HEK293T (cell line): Measurements from ENCODE around the gene SH2D3C.

Experiments
- CTCF ChIA-PET: fragments of 350-600 bp; formaldehyde crosslinking; extraction: SDS; loops from one replicate; lab custom pipeline; 2021; ENCODE audit warnings: antibody characterized with exemption, inconsistent platforms; lab: Yijun Ruan, JAX
- POLR2A ChIA-PET: fragments of 350-600 bp; formaldehyde crosslinking; extraction: SDS; loops from one replicate; lab custom pipeline; 2020; ENCODE audit warnings: antibody characterized with exemption, inconsistent platforms; lab: Yijun Ruan, JAX
- DNase-seq: peaks from one replicate; pipeline ENCODE4 v3.0.0; 2012; ENCODE audit warnings: mixed read lengths; ENCODE audit errors: extremely low spot score
- ARNT ChIP-seq: fragments of 450-650 bp; IDR thresholded peaks from 2 replicates; pipeline ENCODE4 v1.6.1; 2017; ENCODE audit warnings: mild to moderate bottlenecking
- BHLHE40 ChIP-seq: fragments of 450-650 bp; IDR thresholded peaks from 2 replicates; pipeline ENCODE4 v1.6.1; 2016; ENCODE audit warnings: mild to moderate bottlenecking, moderate library complexity, borderline replicate concordance
- CTBP1 ChIP-seq: fragments of 450-650 bp; IDR thresholded peaks from 2 replicates; pipeline ENCODE4 v1.6.1; 2016; ENCODE audit warnings: borderline replicate concordance
- ELF4 ChIP-seq: fragments of 450-650 bp; IDR thresholded peaks from 2 replicates; pipeline ENCODE4 v1.6.1; 2017; ENCODE audit warnings: antibody characterized with exemption
- FOXA1 ChIP-seq: fragments of 450-650 bp; IDR thresholded peaks from 2 replicates; pipeline ENCODE4 v1.6.1; 2016; ENCODE audit warnings: mild to moderate bottlenecking
- FOXK2 ChIP-seq: fragments of 450-650 bp; IDR thresholded peaks from 2 replicates; pipeline ENCODE4 v1.6.1; 2016; ENCODE audit warnings: mild to moderate bottlenecking
- FOXM1 ChIP-seq: fragments of 450-650 bp; IDR thresholded peaks from 2 replicates; pipeline ENCODE4 v1.6.1; 2017; ENCODE audit warnings: mild to moderate bottlenecking, borderline replicate concordance
- HDGF ChIP-seq: fragments of 450-650 bp; IDR thresholded peaks from 2 replicates; pipeline ENCODE4 v1.6.1; 2017; ENCODE audit warnings: antibody characterized with exemption, borderline replicate concordance
- L3MBTL2 ChIP-seq: fragments of 450-650 bp; conservative IDR thresholded peaks from 2 replicates; pipeline ENCODE4 v1.6.1; 2016; ENCODE audit warnings: mild to moderate bottlenecking
- LEF1 ChIP-seq: fragments of 450-650 bp; IDR thresholded peaks from 2 replicates; pipeline ENCODE4 v1.6.1; 2017; ENCODE audit warnings: mild to moderate bottlenecking, borderline replicate concordance
- NFRKB ChIP-seq: fragments of 450-650 bp; IDR thresholded peaks from 2 replicates; pipeline ENCODE4 v1.6.1; 2016; ENCODE audit warnings: mild to moderate bottlenecking, moderate library complexity
- PKNOX1 ChIP-seq: fragments of 450-650 bp; IDR thresholded peaks from 2 replicates; pipeline ENCODE4 v1.6.1; 2016
- SP1 ChIP-seq: fragments of 450-650 bp; IDR thresholded peaks from 2 replicates; pipeline ENCODE4 v1.6.1; 2017
- SUZ12 ChIP-seq: fragments of 450-650 bp; IDR thresholded peaks from 2 replicates; pipeline ENCODE4 v1.6.1; 2016; ENCODE audit warnings: mild to moderate bottlenecking
- TARDBP ChIP-seq: fragments of 450-650 bp; IDR thresholded peaks from 2 replicates; pipeline ENCODE4 v1.6.1; 2016
- ZNF384 ChIP-seq: fragments of 450-650 bp; IDR thresholded peaks from 2 replicates; pipeline ENCODE4 v1.6.1; 2016

SH2D3C gene

GRCh38 chr9:127779136-127779981, 893 bp upstream of the SH2D3C start:
- ChIA-PET CTCF (interaction anchor here (0.6 to 1.5 kb wide), 2 partner anchors 45 to 334 kb away, joined by 4 read pairs; partner anchors contain the start of gene TOR2A), POLR2A (no interaction called here)
- DNase-seq, result no peak
- no peak for TF ChIP-seq FOXM1
- TF ChIP-seq SUZ12, result no peak
- no peak for TF ChIP-seq FOXK2
- TF ChIP-seq L3MBTL2, result no peak
- TF ChIP-seq ARNT, result no peak
- no peak for TF ChIP-seq BHLHE40
- no peak for TF ChIP-seq PKNOX1
- no peak for TF ChIP-seq FOXA1
- no peak for TF ChIP-seq LEF1
- no peak for TF ChIP-seq ELF4
- no peak for TF ChIP-seq CTBP1
- TF ChIP-seq SP1, result no peak
- no peak for TF ChIP-seq HDGF
- TF ChIP-seq ZNF384, result no peak

- CTCF ChIA-PET, result no interaction called here
- no peak for DNase-seq
- TF ChIP-seq BHLHE40, result no peak
- POLR2A ChIA-PET, result no interaction called here
Measured at GRCh38 chr9:127777368-127777980, 992 bp downstream of the SH2D3C start.

- ChIA-PET POLR2A (no interaction called here), CTCF (no interaction called here)
- DNase-seq, result no peak
- TF ChIP-seq BHLHE40 (no peak), NFRKB (no peak), FOXK2 (no peak), ELF4 (no peak), L3MBTL2 (no peak), TARDBP (no peak), LEF1 (no peak), FOXM1 (no peak), ARNT (no peak), CTBP1 (no peak), SUZ12 (no peak), PKNOX1 (no peak), FOXA1 (no peak), ZNF384 (no peak), HDGF (no peak), SP1 (no peak)
Measured at GRCh38 chr9:127776924-127777289, 1.6 kb downstream of the SH2D3C start.

GRCh38 chr9:127776195-127776923, 2.1 kb downstream of the SH2D3C start:
- TF ChIP-seq CTBP1, result no peak
- no peak for TF ChIP-seq ELF4
- TF ChIP-seq ARNT, result no peak
- TF ChIP-seq FOXM1, result no peak
- TF ChIP-seq L3MBTL2, result no peak
- ChIA-PET POLR2A (no interaction called here), CTCF (no interaction called here)
- no peak for DNase-seq

- TF ChIP-seq HDGF (no peak), TARDBP (no peak), FOXA1 (no peak)
- POLR2A ChIA-PET, result interaction anchor here (0.9 kb wide), 1 partner anchor 13 kb away, joined by 3 read pairs; no protein-coding TSS in a partner anchor
- DNase-seq, result no peak
- CTCF ChIA-PET, result no interaction called here
Measured at GRCh38 chr9:127773981-127774380, 4.5 kb downstream of the SH2D3C start.

- TF ChIP-seq BHLHE40 (no peak), ARNT (no peak), FOXK2 (no peak), FOXM1 (no peak), NFRKB (no peak), TARDBP (no peak), SP1 (no peak)
- ChIA-PET POLR2A (no interaction called here), CTCF (no interaction called here)
- no peak for DNase-seq
Measured at GRCh38 chr9:127773272-127773671, 5.2 kb downstream of the SH2D3C start.

- TF ChIP-seq BHLHE40 (no peak), FOXA1 (no peak)
- POLR2A ChIA-PET, result no interaction called here
- no peak for DNase-seq
- CTCF ChIA-PET, result no interaction called here
Measured at GRCh38 chr9:127772603-127773002, 5.9 kb downstream of the SH2D3C start.
